ENCODE results near the gene RNF212B.
"Not testable (repeated sequence)": the region's sequence is repeated elsewhere in the genome, so short reads cannot be mapped to it uniquely, and the experiment has no call there.

RNF212B gene

GRCh38 chr14:23275412-23275811 lies 37.7 kb downstream of the RNF212B start:
- Mint-ChIP-seq H3K4me1 (peaks cover 11% of the 10 kb centered on the region), H3K36me3 (no peaks in the 10 kb centered on the region), H3K9me3 (no peaks in the 10 kb centered on the region), H3K27ac (no peak overlapping the region), H3K4me3 (no peak overlapping the region)
- ATAC-seq (no peak), DNase-seq (ENCODE audit: low spot score in 2 of 2) (no peak)

GRCh38 chr14:23277189-23277588 lies 39.5 kb downstream of the RNF212B start:
- Mint-ChIP-seq H3K36me3 (no peaks in the 10 kb centered on the region), H3K4me1 (peaks cover 11% of the 10 kb centered on the region), H3K4me3 (no peak overlapping the region), H3K27ac (no peak overlapping the region), H3K9me3 (no peaks in the 10 kb centered on the region)
- DNase-seq (ENCODE audit: low spot score in 2 of 2) (no peak), ATAC-seq (no peak)

- H3K27ac Mint-ChIP-seq; ATAC-seq; DNase-seq (ENCODE audit: low spot score in 2 of 2); H3K4me3 Mint-ChIP-seq; H3K9me3 Mint-ChIP-seq; H3K36me3 Mint-ChIP-seq: not testable (repeated sequence)
- H3K4me1 Mint-ChIP-seq, result peaks cover 15% of the 10 kb centered on the region
These were observed 40.2 kb downstream of the RNF212B start for GRCh38 chr14:23277928-23278327.

GRCh38 chr14:23281247-23281646 lies 43.5 kb downstream of the RNF212B start:
- Mint-ChIP-seq H3K9me3 (no peaks in the 10 kb centered on the region), H3K4me1 (peaks cover 23% of the 10 kb centered on the region), H3K27ac (no peak overlapping the region), H3K36me3 (peaks cover 18% of the 10 kb centered on the region), H3K4me3 (no peak overlapping the region)
- no peak for DNase-seq (ENCODE audit: low spot score in 2 of 2)
- no peak for ATAC-seq

GRCh38 chr14:23284654-23285529 lies 47.2 kb downstream of the RNF212B start:
- Mint-ChIP-seq H3K36me3 (peaks cover 22% of the 10 kb centered on the region), H3K27ac (peak overlapping the region; percentile 92), H3K4me1 (peaks cover 29% of the 10 kb centered on the region), H3K9me3 (no peaks in the 10 kb centered on the region), H3K4me3 (peak overlapping the region; percentile 89)
- DNase-seq (ENCODE audit: low spot score in 2 of 2) (no peak), ATAC-seq (no peak)

GRCh38 chr14:23285530-23286019 lies 47.8 kb downstream of the RNF212B start:
- Mint-ChIP-seq H3K4me1 (peaks cover 29% of the 10 kb centered on the region), H3K4me3 (peak overlapping the region; percentile 89), H3K36me3 (peaks cover 22% of the 10 kb centered on the region), H3K27ac (peak overlapping the region; percentile 92), H3K9me3 (no peaks in the 10 kb centered on the region)
- DNase-seq (ENCODE audit: low spot score in 2 of 2) (no peak), ATAC-seq (peak; percentile 55)

- Mint-ChIP-seq H3K9me3 (no peaks in the 10 kb centered on the region), H3K27ac (peak within 1 kb of the TSS; percentile 92), H3K4me1 (peaks cover 29% of the 10 kb centered on the region), H3K36me3 (peaks cover 22% of the 10 kb centered on the region), H3K4me3 (peak within 1 kb of the TSS; percentile 89)
- ATAC-seq, result peak; percentile 99
- peak; percentile 90 to 98 for DNase-seq (ENCODE audit: low spot score in 2 of 2)
These were observed 48.5 kb downstream of the RNF212B start, which contains the start of gene HOMEZ for GRCh38 chr14:23286020-23286901. TSS of gene HOMEZ (minus strand) at chr14:23286132. CDS start at chr14:23285952, 180 bp downstream.

- no peak for ATAC-seq
These were observed 49.3 kb downstream of the RNF212B start for GRCh38 chr14:23286902-23287479.

GRCh38 chr14:23294734-23295561 lies 57.2 kb downstream of the RNF212B start:
- H3K27ac Mint-ChIP-seq, result no peak overlapping the region
- peaks cover 26% of the 10 kb centered on the region for H3K4me1 Mint-ChIP-seq
- H3K9me3 Mint-ChIP-seq, result no peaks in the 10 kb centered on the region
- no peak overlapping the region for H3K4me3 Mint-ChIP-seq
- ATAC-seq, result peak; percentile 81
- peaks cover 40% of the 10 kb centered on the region for H3K36me3 Mint-ChIP-seq
- DNase-seq (ENCODE audit: low spot score in 2 of 2), result peak; percentile 36 to 72

More at GRCh38 chr14:23286902-23287479, 49.3 kb downstream of the RNF212B start:
- Mint-ChIP-seq H3K9me3 (no peaks in the 10 kb centered on the region), H3K36me3 (peaks cover 22% of the 10 kb centered on the region), H3K4me1 (peaks cover 29% of the 10 kb centered on the region), H3K4me3 (peak overlapping the region; percentile 89), H3K27ac (peak overlapping the region; percentile 92)
- no peak for DNase-seq (ENCODE audit: low spot score in 2 of 2)

GRCh38 chr14:23296012-23296777 lies 58.5 kb downstream of the RNF212B start:
- DNase-seq (ENCODE audit: low spot score in 2 of 2) (no peak), ATAC-seq (no peak)
- Mint-ChIP-seq H3K27ac (no peak overlapping the region), H3K9me3 (no peaks in the 10 kb centered on the region), H3K4me3 (no peak overlapping the region), H3K36me3 (peaks cover 53% of the 10 kb centered on the region), H3K4me1 (peaks cover 28% of the 10 kb centered on the region)

GRCh38 chr14:23297096-23297495 lies 59.4 kb downstream of the RNF212B start:
- H3K36me3 Mint-ChIP-seq, result peaks cover 56% of the 10 kb centered on the region
- no peak for ATAC-seq
- DNase-seq (ENCODE audit: low spot score in 2 of 2), result no peak
- H3K4me1 Mint-ChIP-seq, result peaks cover 28% of the 10 kb centered on the region
- H3K9me3 Mint-ChIP-seq, result no peaks in the 10 kb centered on the region
- no peak overlapping the region for H3K27ac Mint-ChIP-seq
- H3K4me3 Mint-ChIP-seq, result no peak overlapping the region

GRCh38 chr14:23297611-23298277 lies 60.0 kb downstream of the RNF212B start:
- peaks cover 60% of the 10 kb centered on the region for H3K36me3 Mint-ChIP-seq
- no peak overlapping the region for H3K4me3 Mint-ChIP-seq
- DNase-seq (ENCODE audit: low spot score in 2 of 2) (no peak), ATAC-seq (no peak)
- no peaks in the 10 kb centered on the region for H3K9me3 Mint-ChIP-seq
- no peak overlapping the region for H3K27ac Mint-ChIP-seq
- peaks cover 33% of the 10 kb centered on the region for H3K4me1 Mint-ChIP-seq

- H3K9me3 Mint-ChIP-seq, result no peaks in the 10 kb centered on the region
- peak overlapping the region; percentile 97 for H3K4me3 Mint-ChIP-seq
- ATAC-seq, result no peak
- H3K4me1 Mint-ChIP-seq, result peaks cover 40% of the 10 kb centered on the region
- no peak for DNase-seq (ENCODE audit: low spot score in 2 of 2)
- H3K36me3 Mint-ChIP-seq, result peaks cover 63% of the 10 kb centered on the region
- peak overlapping the region; percentile 97 for H3K27ac Mint-ChIP-seq
These were observed 61.6 kb downstream of the RNF212B start for GRCh38 chr14:23299211-23299957.

All from stimulated activated effector memory CD8-positive, alpha-beta T cell treated with anti-CD3 and anti-CD28 coated beads, Interleukin-12 subunit alpha, Interleukin-12 subunit beta, amount 100 ng/mL, for 72 hours (primary cell).